Stimulated activated CD4-positive, alpha-beta T cell treated with anti-CD3 and anti-CD28 coated beads, Interleukin-4, amount 100 ng/mL, for 24 hours (primary cell): ENCODE measurements around the gene WDR77.
A peak's percentile ranks its signal among the peaks of the same experiment; 100 is the strongest.

Experiments
- DNase-seq: peaks from one replicate; pipeline ENCODE4 v3.0.0-alpha.2; 2020

Gene WDR77

GRCh38 chr1:111448918-111449702 lies at the start of gene WDR77, which contains the start of gene ATP5PB:
WDR77 (minus strand) TSS chr1:111449256; CDS start chr1:111449169, 87 bp downstream.
ATP5PB (plus strand) TSS chr1:111449464; CDS start chr1:111449542, 78 bp downstream.
- peak; percentile 91 for DNase-seq

DNA sequence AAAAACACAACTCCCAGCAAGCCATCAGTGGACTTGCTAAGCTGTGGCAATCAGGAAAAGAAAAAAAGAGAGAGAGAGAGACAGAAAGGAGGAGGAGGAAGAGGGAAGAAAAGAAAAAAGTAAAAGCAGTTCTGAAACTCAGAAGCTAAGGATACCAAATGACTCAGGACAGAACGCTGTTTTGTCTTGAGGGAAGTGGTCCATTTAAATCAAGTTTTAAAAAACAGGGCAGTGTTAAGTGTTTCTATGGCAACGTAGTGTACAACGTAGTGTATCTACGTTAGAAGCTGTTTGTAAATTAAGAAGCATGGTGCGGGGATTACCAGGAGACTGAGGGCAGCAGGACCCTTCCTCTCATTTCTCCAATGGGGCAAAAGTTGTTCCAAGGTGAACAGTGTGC lies 48.5 kb upstream of the WDR77 start:
- DNase-seq: no peak

DNA sequence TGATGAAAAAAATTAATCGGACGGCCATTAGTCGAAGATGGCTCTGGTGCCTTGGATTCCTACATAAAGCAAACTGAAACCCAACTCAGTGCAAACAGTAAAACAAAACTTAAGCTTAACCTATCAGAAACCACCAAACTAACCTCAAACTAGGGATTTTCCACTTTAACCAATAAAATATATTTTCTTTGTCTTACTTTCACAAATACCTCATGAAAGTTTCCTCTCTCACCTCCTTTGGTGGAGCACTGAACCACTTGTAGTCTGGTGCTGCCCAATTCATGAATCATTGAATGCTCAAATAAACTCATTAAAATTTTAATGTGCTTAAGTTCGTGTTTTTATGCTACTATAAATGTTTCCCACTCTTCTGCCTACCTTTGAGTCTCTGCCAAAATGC lies 47.3 kb upstream of the WDR77 start:
- DNase-seq: no peak

DNA sequence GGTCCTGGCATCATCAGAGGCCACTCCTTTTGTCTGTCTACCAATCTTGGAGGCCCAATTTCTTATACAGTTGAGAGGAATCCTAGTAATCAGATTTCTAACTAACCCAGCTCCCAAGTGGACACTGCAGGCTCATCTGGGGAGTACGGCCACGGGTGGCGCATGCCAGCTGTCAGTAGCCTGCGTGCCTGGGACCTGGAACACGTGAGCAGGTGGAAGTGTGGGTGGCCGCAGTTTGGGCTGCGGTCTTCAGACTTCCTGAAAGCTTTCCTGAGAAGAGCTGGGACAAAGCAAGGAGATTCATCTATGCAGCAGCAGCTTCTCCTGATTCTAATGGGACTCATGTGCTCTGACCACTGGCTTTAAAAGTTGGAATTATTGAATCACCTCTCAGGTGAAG lies 42.0 kb upstream of the WDR77 start:
- no peak for DNase-seq

DNA sequence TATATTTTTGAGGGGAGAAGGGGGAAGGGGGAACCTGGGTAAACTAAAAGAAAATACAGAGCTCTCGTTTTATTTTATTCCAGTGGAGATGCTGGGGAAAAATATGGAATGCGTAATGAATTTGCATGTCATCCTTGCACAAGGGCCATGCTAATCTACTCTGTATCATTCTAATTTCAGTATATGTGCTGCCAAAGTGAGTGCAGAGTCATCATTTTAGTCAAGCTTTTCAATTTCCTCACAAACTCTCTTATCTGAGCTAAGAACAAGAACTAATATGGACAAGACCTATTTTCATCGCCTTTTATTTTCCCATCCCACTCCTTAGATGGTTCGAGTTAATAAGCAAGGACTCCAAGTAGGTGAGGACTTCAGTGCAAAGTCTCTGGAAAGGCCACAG lies 41.2 kb upstream of the WDR77 start:
- no peak for DNase-seq

GRCh38 chr1:111489604-111490003 lies 40.5 kb upstream of the WDR77 start:
- no peak for DNase-seq

DNA sequence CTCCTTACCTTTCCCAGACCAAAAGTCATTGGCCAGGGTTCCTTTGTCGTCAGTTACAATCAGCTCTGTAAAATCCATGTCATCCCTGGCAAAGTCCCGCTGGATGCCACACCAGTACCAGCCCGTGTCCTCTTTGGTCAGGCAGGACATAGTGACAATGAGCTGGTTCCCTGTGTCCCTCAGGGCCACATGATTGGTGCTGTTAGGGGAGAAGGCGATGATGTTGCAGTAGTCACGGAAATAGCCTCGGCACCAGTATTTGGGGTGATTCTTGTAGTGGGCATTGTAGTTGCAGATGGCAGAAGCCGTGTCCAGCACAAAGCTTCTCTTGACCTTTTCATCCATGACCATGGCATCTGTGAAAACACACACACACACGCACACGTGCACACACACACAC lies 39.6 kb upstream of the WDR77 start:
- no peak for DNase-seq

DNA sequence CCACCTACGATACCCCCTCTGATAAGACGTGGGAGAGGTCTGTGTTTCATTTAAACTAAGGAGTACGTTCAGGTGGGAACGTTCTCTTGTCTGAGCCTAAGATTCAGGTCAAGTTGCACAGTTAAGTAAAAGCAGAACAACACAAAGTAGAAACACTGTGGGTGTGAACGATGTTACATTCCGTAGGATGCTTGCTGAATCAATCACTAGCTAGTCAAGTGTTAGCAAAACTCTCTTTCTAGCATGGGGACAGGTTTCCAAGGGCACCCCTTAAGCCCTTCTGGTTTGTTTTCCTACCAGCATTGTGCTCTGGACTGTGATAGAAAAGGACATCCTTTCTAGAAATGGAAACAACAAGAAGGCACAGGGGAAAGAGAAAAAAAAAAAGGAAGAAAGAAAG lies 38.1 kb upstream of the WDR77 start:
- DNase-seq: no peak

DNA sequence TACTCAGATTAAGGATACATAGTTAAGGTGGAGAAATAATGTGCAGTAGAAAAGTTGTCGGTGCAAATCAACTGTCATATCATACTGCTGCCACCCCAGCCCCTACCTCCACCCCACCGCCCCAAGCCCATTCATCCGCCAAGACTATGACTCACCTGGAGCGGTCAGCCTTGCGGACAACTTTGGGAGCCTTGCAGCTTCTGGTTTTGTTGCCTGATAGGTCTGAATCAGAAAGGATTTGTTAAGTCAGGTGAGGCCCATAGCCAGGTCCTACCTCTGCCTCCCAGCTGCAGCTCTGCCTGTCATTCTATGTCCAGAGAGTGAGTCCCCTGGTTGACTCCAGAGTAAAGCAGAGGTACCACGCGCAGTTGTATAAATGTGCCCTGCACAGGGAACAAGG lies 37.4 kb upstream of the WDR77 start:
- no peak for DNase-seq

GRCh38 chr1:111484391-111485026 lies 35.5 kb upstream of the WDR77 start:
- no peak for DNase-seq

GRCh38 chr1:111483876-111484275 lies 34.8 kb upstream of the WDR77 start:
- no peak for DNase-seq

DNA sequence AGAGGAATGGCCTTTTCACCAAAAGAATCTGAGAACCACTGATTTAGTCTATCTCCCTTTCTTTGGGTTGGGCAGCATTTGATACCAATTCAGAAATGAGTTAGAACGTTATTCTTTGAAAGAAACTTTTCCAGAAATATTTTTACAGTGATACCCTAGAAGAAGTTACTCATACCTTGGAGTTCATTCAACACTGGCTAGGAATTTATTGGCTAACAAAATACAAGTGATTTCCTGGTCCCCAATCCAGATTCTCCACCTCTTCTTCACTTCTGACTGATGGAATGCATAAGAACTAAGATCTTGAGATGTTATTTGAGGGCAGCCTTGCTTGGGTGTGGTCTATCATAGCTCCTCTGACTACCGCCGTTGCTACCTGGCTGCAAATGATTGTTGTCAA lies 34.1 kb upstream of the WDR77 start:
- DNase-seq: no peak

- peak; percentile 68 for DNase-seq
Measured at GRCh38 chr1:111481387-111482221, 32.5 kb upstream of the WDR77 start.

DNA sequence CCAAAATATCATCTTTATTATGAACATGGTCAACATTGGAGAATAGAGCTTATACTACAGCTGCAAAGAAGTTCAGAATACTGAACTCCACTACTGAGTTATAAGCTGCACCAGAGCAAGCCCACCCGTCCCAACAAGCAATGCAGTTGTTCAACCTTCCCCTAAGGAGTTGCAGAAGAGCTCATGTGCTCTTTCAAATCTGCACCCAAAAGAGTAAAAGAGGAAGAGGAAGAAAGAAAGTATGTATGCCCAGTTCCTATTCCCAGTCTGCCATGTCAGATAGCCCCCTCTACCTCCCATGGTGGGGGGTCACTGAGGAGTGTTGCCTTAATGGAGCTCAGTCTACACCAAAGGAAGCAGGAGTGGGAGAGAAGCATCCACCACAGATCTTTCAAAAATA lies 31.6 kb upstream of the WDR77 start:
- no peak for DNase-seq

DNA sequence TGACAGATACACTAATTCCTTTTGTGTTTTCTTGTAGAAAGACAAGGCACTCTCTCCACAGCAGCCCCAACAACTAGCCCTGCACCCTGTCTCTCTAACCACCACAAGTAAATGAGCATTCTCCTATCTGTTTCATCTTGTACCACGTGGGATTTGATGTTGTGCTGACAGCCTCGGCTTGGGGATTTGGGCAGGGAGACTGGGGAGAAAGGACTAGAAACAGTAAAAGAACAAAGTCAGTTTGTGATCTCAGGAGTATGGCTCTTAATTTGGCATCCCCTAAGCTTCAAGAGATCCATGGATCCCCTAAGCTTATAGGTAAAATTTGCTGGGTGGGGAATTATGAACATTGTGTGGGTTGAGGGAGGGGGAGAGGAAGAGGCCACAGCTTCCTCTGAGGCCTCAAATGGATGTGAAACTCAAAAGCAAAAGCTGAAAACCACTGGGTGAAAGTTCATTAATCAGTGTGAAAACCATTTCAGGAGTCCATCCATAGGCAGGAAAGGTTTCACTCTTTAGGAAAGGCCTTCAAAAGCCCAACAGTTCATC lies 27.8 kb upstream of the WDR77 start:
- DNase-seq: peak; percentile 33

GRCh38 chr1:111476214-111476613 lies 27.2 kb upstream of the WDR77 start:
- no peak for DNase-seq

DNA sequence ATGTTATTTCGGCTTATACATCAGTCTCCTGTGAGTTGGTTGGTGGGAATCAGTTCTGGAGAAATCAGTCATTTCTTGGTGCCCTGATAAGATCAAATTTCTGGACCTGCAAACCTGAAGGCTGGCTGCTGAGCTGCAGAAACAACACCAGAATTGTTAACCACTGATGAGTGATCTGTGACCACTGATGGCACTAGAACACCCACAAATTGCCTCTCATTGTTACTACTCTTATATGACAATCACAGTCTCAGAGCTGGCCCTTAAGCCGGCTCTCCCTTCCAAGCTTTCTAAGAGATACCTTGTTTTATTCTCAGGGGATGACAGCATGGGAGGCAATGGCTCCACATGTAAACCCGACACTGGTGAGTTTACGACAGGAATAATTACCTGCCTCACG lies 26.6 kb upstream of the WDR77 start:
- DNase-seq: peak; percentile 49

- no peak for DNase-seq
Measured at GRCh38 chr1:111474521-111474920, 25.5 kb upstream of the WDR77 start.

DNA sequence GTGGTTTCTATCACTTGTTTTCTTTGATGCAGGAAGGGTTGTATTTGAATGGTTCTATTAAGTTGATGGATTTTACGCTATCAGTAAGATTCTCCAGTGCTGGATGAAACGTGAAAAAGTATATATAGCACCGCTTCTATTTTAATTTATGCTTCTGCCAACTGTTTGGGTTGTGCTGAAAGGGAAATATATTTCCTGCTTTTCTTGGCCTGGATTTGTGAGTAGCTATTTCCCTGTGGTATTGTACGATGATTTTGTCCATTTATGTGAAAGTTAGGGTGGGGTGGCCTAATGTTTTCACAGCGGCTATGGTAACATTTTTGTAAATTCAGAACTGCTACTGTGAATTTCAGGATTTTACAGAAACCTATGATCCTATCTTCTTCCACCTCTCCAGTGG lies 25.1 kb upstream of the WDR77 start:
- no peak for DNase-seq

- DNase-seq: no peak
Measured at GRCh38 chr1:111471538-111471937, 22.5 kb upstream of the WDR77 start.

GRCh38 chr1:111471012-111471411 lies 22.0 kb upstream of the WDR77 start:
- DNase-seq: peak; percentile 66

DNA sequence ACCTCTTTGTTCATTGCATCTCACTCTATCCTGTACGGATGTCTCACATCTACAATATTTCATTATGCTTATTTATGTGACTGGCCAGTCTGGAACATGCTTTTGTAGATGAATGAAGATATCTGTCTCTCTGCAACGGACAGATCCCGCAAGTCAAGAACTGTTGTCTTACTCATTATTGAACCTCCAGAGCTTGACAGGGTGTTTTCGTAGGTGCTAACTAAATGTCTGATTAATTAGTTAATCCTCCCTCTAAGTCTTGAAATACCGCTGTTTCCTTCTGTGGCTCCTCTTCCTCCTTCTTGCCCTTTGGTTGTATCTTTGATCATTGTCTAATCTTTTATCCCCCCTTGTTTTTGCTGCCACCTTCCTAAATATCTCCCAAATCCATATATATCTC lies 21.5 kb upstream of the WDR77 start:
- DNase-seq: no peak

GRCh38 chr1:111469539-111469938 lies 20.5 kb upstream of the WDR77 start:
- DNase-seq: no peak
